Body of pancreas (tissue), 4 donors: ENCODE results near the gene KRTAP10-12. TPM values are rescaled to one million over a fixed set of nuclear protein-coding genes. Genes with fewer than 3 reads are reported as not detected.

Source experiments
- ATAC-seq: fragments of 150-250 bp; one replicate; pipeline ENCODE4 v1.9.1; 2016
- DNase-seq, 4 donors: peaks; one replicate each; pipeline ENCODE4 v3.0.0-alpha.2; 2019
- H3K27ac ChIP-seq, 4 donors: fragments of 200-600 bp; sonication (generic); 1 replicate in 3 of 4; 2 replicates in 1 of 4; pipeline versions ENCODE4 v1.5.1 to v1.6.1; 2016 to 2019; ENCODE audit warnings: mild to moderate bottlenecking in 1 of 4, mixed read lengths in 1 of 4, moderate library complexity in 1 of 4
- H3K27me3 ChIP-seq, 2 donors: fragments of 200-600 bp; sonication (generic); one replicate each; pipeline ENCODE4 v1.6.0; 2016; ENCODE audit warnings: mild to moderate bottlenecking in 1 of 2
- H3K36me3 ChIP-seq, 2 donors: fragments of 200-600 bp; sonication (generic); replicated peaks in 1 of 2; 2 replicates each; pipeline ENCODE4 v1.5.1; 2016; ENCODE audit warnings: low read depth in 2 of 2; ENCODE audit not compliant: insufficient read depth in 1 of 2
- H3K4me1 ChIP-seq: fragments of 200-600 bp; sonication (generic); one replicate; pipeline ENCODE4 v1.6.0; 2016
- H3K4me3 ChIP-seq, 2 donors: fragments of 200-600 bp; sonication (generic); 1 replicate in 1 of 2; 2 replicates in 1 of 2; pipeline ENCODE4 v1.5.1; 2016 to 2019
- H3K9me3 ChIP-seq, 3 donors: fragments of 200-600 bp; sonication (generic); 1 replicate in 2 of 3; 2 replicates in 1 of 3; pipeline ENCODE4 v1.5.1; 2016
- POLR2A ChIP-seq, 3 donors: fragments of 450-650 bp; IDR thresholded peaks; one replicate each; pipeline ENCODE4 v1.6.1; 2016; ENCODE audit warnings: antibody characterized with exemption in 3 of 3, mild to moderate bottlenecking in 2 of 3
- WGBS, 2 donors: methylation state at CpG; one replicate each; pipeline ENCODE4 v1.1.5; 2017; 5-methylcytosine and 5-hydroxymethylcytosine counted together
- intact Hi-C: fragments of 100-400 bp; cut with DNase I; formaldehyde crosslinking; loops from one replicate; pipeline ENCODE4 v1.15.1; 2023
- total RNA-seq, 2 donors: library from RNA; depleted of rRNA; stranded (reverse); fragments of >200 nt; gene quantifications; one replicate each; pipeline ENCODE4 v1.1.0, GENCODE V29; 2016
- TF ChIP-seq, protein P1 (sequence below), 7 experiments: fragments of 450-650 bp in 4 of 7; fragments of 200-600 bp in 3 of 7; sonication (generic) in 3 of 7; IDR thresholded peaks; one replicate each; pipeline ENCODE4 v1.5.1; 2016 to 2019; ENCODE audit warnings: antibody characterized with exemption in 7 of 7

KRTAP10-12 gene
- total RNA-seq, 2 donors from 2014 or later = not detected

DNA sequence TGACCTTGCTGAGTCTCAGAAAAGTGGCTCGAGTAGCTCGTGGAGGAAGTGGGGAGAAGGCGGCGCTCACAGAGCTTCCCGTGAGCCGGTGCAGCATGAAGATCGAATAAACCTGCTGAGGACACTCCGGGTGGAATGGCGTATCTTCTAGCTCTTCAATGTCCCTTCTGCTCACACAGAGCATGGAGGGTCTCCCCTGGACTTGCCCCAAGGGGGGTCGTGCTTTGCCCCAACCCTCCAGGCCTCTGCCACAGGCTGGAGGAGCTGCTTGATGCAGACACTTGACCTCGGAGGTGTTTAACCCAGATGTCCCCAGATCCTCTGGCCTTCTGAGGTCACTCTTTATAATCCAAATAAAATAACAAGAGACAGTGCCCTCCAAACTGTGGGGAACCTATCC is 2.2 kb upstream of the KRTAP10-12 start:
- Histone ChIP-seq H3K27ac (no peak overlapping the region), H3K4me3 (no peak overlapping the region), H3K4me1 (no peaks in the 10 kb centered on the region), H3K27me3 (peaks cover 0 to 5% of the 10 kb centered on the region in 2 donors), H3K9me3 (no peaks in the 10 kb centered on the region), H3K36me3 (no peaks in the 10 kb centered on the region)
- TF ChIP-seq, protein P1, sequence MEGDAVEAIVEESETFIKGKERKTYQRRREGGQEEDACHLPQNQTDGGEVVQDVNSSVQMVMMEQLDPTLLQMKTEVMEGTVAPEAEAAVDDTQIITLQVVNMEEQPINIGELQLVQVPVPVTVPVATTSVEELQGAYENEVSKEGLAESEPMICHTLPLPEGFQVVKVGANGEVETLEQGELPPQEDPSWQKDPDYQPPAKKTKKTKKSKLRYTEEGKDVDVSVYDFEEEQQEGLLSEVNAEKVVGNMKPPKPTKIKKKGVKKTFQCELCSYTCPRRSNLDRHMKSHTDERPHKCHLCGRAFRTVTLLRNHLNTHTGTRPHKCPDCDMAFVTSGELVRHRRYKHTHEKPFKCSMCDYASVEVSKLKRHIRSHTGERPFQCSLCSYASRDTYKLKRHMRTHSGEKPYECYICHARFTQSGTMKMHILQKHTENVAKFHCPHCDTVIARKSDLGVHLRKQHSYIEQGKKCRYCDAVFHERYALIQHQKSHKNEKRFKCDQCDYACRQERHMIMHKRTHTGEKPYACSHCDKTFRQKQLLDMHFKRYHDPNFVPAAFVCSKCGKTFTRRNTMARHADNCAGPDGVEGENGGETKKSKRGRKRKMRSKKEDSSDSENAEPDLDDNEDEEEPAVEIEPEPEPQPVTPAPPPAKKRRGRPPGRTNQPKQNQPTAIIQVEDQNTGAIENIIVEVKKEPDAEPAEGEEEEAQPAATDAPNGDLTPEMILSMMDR (IDR thresholded peaks at IDR 0.05) = no peak
- no peak for TF ChIP-seq POLR2A (IDR thresholded peaks at IDR 0.05)
- DNase-seq (no peak), ATAC-seq (no peak)
- 51 to 65% methylated on average over 11 of the region's 11 CpGs for WGBS, 2 donors
- intact Hi-C loops = no loop called here

DNA sequence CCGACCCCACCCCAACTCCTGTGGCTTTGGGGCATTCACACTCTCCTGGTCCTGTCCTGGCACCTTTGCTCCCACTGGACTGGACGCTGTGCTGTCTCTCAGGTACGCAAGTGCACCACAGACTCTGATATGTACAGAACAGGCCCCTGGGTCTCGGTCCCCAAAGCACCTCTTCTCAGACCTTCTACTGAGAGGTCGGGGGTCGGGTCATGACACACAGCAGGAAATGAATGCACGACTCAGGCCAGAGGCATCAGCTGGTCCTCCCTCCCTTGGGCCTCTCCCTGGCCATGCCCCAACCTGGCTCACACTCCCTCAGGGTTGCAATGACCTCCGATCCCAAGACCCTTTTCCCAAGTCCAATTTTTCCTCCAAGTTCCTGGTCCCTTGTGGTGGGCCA is 1.8 kb upstream of the KRTAP10-12 start:
- Histone ChIP-seq H3K36me3 (no peaks in the 10 kb centered on the region), H3K9me3 (no peaks in the 10 kb centered on the region), H3K27me3 (peaks cover 0 to 5% of the 10 kb centered on the region in 2 donors), H3K27ac (no peak overlapping the region), H3K4me1 (no peaks in the 10 kb centered on the region), H3K4me3 (no peak overlapping the region)
- no peak for DNase-seq
- intact Hi-C loops = no loop called here
- 50 to 54% methylated on average over 8 of the region's 8 CpGs for WGBS, 2 donors
- TF ChIP-seq, protein P1 (IDR thresholded peaks at IDR 0.05) = no peak
- TF ChIP-seq POLR2A (IDR thresholded peaks at IDR 0.05) = no peak
- ATAC-seq = no peak

DNA sequence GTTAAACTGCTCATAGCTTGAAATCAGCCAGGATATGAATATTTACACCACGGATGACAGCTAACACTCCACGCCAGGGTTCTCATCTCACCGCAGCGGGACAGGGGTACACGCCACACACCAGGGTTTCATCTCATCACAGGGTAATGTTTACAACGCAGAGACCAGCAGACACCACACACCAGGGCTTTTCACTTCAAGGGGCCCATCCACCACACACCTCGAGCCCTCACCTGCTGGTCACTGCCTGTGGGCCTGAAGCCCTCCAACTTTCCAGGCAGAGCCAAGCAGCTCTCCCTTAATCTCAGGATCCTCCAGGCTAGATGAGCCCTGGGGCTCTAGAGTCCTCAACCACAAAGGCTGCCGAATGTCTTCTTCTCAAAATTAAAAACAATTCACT is 1.3 kb upstream of the KRTAP10-12 start:
- Histone ChIP-seq H3K4me1 (no peaks in the 10 kb centered on the region), H3K4me3 (no peak overlapping the region), H3K27ac (no peak overlapping the region), H3K27me3 (peaks cover 0 to 5% of the 10 kb centered on the region in 2 donors), H3K9me3 (no peaks in the 10 kb centered on the region), H3K36me3 (no peaks in the 10 kb centered on the region)
- DNase-seq (no peak), ATAC-seq (no peak)
- 70 to 77% methylated on average over 8 of the region's 8 CpGs for WGBS, 2 donors
- TF ChIP-seq, protein P1 (IDR thresholded peaks at IDR 0.05) = no peak
- intact Hi-C loops = no loop called here

DNA sequence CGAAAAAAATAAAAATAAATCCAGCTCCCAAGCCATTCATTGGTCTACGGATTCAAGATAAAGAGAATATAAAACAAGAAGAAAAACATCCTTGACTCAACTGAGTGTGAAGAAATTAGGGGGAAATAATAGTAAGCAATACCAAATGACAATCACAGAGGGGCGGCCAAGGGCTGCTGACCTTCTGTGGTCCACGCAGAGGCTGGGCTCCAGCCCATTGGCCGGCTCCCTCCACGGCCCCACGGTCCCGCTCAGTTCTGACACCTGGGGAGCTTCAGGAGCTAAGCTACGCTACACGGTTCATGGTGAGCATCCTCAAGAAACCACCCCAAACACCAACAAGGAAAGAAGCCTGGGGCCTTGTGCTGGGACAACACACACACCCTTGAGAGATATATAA is 400 bp upstream of the KRTAP10-12 start:
- Histone ChIP-seq H3K27ac (no peak overlapping the region), H3K36me3 (no peaks in the 10 kb centered on the region), H3K9me3 (no peaks in the 10 kb centered on the region), H3K4me3 (no peak overlapping the region), H3K4me1 (no peaks in the 10 kb centered on the region), H3K27me3 (peaks cover 0 to 5% of the 10 kb centered on the region in 2 donors)
- intact Hi-C loops = no loop called here
- 53 to 63% methylated on average over 9 to 10 of the region's 10 CpGs for WGBS, 2 donors
- no peak for TF ChIP-seq POLR2A (IDR thresholded peaks at IDR 0.05)
- TF ChIP-seq, protein P1 (IDR thresholded peaks at IDR 0.05) = no peak
- DNase-seq = no peak
- ATAC-seq = no peak
